K562 (cell line): ENCODE results near the gene REX1BD. TPM values are rescaled to one million over a fixed set of nuclear protein-coding genes. Genes with fewer than 3 reads are reported as not detected.
A peak's percentile ranks its signal among the peaks of the same experiment; 100 is the strongest.

Source experiments
- ATAC-seq: fragments of 200-7000 bp; cut with Tn5 transposase; 3 replicates; pipeline ENCODE4 v1.9.1; 2020; ENCODE audit warnings: moderate library complexity
- BruUV-seq: library from RNA; stranded (reverse); fragments of 400-500 nt; replicated peaks from 2 replicates; lab custom pipeline; 2021; lab: Mats Ljungman, UMichigan
- CTCF ChIA-PET: fragments of 300-600 bp; formaldehyde crosslinking; extraction: SDS; loops from one replicate; lab custom pipeline; 2021; ENCODE audit warnings: low intra/inter-chr PET ratio; lab: Yijun Ruan, JAX
- POLR2A ChIA-PET: fragments of 300-600, 350-650 bp; sonication (Branson Sonifier 250); formaldehyde crosslinking; extraction: SDS; loops from one replicate; lab custom pipeline; 2021; ENCODE audit warnings: antibody characterized with exemption, inconsistent platforms; lab: Yijun Ruan, JAX
- DNase-seq, 4 experiments: peaks; one replicate each; pipeline versions ENCODE4 v3.0.0 to v3.0.0-alpha.2; 2011 to 2018; ENCODE audit warnings: low spot score in 3 of 4, mixed read lengths in 3 of 4; ENCODE audit errors: extremely low read depth in 1 of 4
- FAIRE-seq: peaks from 2 replicates; lab custom pipeline; 2011; peaks lifted over from hg19 to GRCh38; lab: Jason Lieb, UNC
- H2AFZ ChIP-seq: 2 replicates; pipeline ENCODE4 v1.6.0; 2011; ENCODE audit warnings: low read depth, low read length, control low read depth, inconsistent platforms
- H3K27ac ChIP-seq: fragments of 200-600 bp; 3 replicates; pipeline ENCODE4 v1.8.0; 2011; ENCODE audit warnings: low read depth, mild to moderate bottlenecking, control low read depth, inconsistent platforms, low read length, moderate library complexity, mixed read lengths; ENCODE audit errors: extremely low read depth
- H3K27me3 ChIP-seq, 2 experiments: fragments of 300-600 bp in 1 of 2; 2 replicates in 1 of 2; 3 replicates in 1 of 2; pipeline versions ENCODE4 v1.6.0 to v1.8.0; 2011; ENCODE audit warnings: inconsistent platforms in 2 of 2, low read length in 2 of 2, mild to moderate bottlenecking in 1 of 2, mixed read lengths in 1 of 2, moderate library complexity in 1 of 2; ENCODE audit not compliant: control insufficient read depth in 2 of 2, insufficient read depth in 2 of 2
- H3K36me3 ChIP-seq: fragments of 300-600 bp; 3 replicates; pipeline ENCODE4 v1.8.0; 2011; ENCODE audit warnings: mild to moderate bottlenecking, low read length, inconsistent platforms; ENCODE audit not compliant: control insufficient read depth, insufficient read depth
- H3K4me1 ChIP-seq, 2 experiments: fragments of 200-600 bp in 1 of 2; replicated peaks in 1 of 2; 2 replicates in 1 of 2; 3 replicates in 1 of 2; pipeline versions ENCODE4 v1.5.1 to v1.8.0; 2011; ENCODE audit warnings: inconsistent platforms in 2 of 2, low read length in 2 of 2, mild to moderate bottlenecking in 1 of 2, mixed read lengths in 1 of 2, moderate library complexity in 1 of 2; ENCODE audit not compliant: control insufficient read depth in 2 of 2, insufficient read depth in 2 of 2
- H3K4me2 ChIP-seq: 2 replicates; pipeline ENCODE4 v1.6.1; 2011; ENCODE audit warnings: low read length, control low read depth, inconsistent platforms, mixed read lengths; ENCODE audit not compliant: insufficient read depth
- H3K4me3 ChIP-seq: fragments of 200-600 bp; sonication (generic), shearing (Covaris generic); 2 replicates; pipeline ENCODE4 v1.5.1; 2016; ENCODE audit warnings: control low read depth, inconsistent platforms
- H3K79me2 ChIP-seq: fragments of 200-600 bp; 3 replicates; pipeline ENCODE4 v1.8.0; 2011; ENCODE audit warnings: low read length, inconsistent platforms; ENCODE audit not compliant: control insufficient read depth, insufficient read depth
- H3K9ac ChIP-seq, 2 experiments: 2 replicates each; pipeline versions ENCODE4 v1.6.0 to v1.6.1; 2011; ENCODE audit warnings: low read depth in 2 of 2, low read length in 2 of 2, control low read depth in 1 of 2, inconsistent platforms in 1 of 2, mild to moderate bottlenecking in 1 of 2, mixed read lengths in 1 of 2; ENCODE audit not compliant: insufficient read depth in 1 of 2
- H3K9me1 ChIP-seq: one replicate; pipeline ENCODE4 v1.6.0; 2011; ENCODE audit warnings: inconsistent platforms, mild to moderate bottlenecking, low read length, moderate library complexity; ENCODE audit not compliant: control insufficient read depth, insufficient read depth
- H3K9me3 ChIP-seq: replicated peaks from 2 replicates; pipeline ENCODE4 v1.5.1; 2011; ENCODE audit warnings: low read depth, low read length, inconsistent platforms; ENCODE audit not compliant: control insufficient read depth, insufficient read depth
- H4K20me1 ChIP-seq: replicated peaks from 2 replicates; pipeline ENCODE4 v1.6.1; 2011; ENCODE audit warnings: low read length, inconsistent platforms, mixed read lengths; ENCODE audit not compliant: control insufficient read depth, insufficient read depth
- ASH1L ChIP-seq: fragments of 450-650 bp; IDR thresholded peaks from 2 replicates; pipeline ENCODE4 v1.6.1; 2018; ENCODE audit warnings: borderline replicate concordance, mild to moderate bottlenecking, low read depth; ENCODE audit not compliant: partially characterized antibody
- CHD2 ChIP-seq: IDR thresholded peaks from 2 replicates; pipeline ENCODE4 v1.6.1; 2011; ENCODE audit warnings: low read depth, low read length
- CHD4 ChIP-seq: fragments of 200-600 bp; sonication (generic); IDR thresholded peaks from 3 replicates; pipeline ENCODE4 v1.6.1; 2012; ENCODE audit warnings: low read depth, mild to moderate bottlenecking, mixed read lengths, low read length, inconsistent platforms; ENCODE audit not compliant: insufficient read depth, insufficient replicate concordance, poor library complexity, severe bottlenecking
- ESRRA ChIP-seq: fragments of 450-650 bp; IDR thresholded peaks from 2 replicates; pipeline ENCODE4 v1.6.1; 2014; ENCODE audit warnings: low read depth, mild to moderate bottlenecking, moderate library complexity, borderline replicate concordance
- FOXJ3 ChIP-seq: sonication (generic); formaldehyde crosslinking; IDR thresholded peaks from 2 replicates; pipeline ENCODE4 v1.4.0; 2020; ENCODE audit warnings: mild to moderate bottlenecking, missing genetic modification reagents
- HIVEP1 ChIP-seq: fragments of 250-450 bp; sonication (Bioruptor Pico); IDR thresholded peaks from 2 replicates; pipeline ENCODE4 v1.4.0; 2020; ENCODE audit warnings: mild to moderate bottlenecking
- JUN ChIP-seq, 2 experiments: sonication (generic) in 1 of 2; formaldehyde crosslinking in 1 of 2; IDR thresholded peaks; 2 replicates each; pipeline versions ENCODE4 v1.6.1 to v1.8.0; 2012 to 2022; ENCODE audit warnings: borderline replicate concordance in 2 of 2, mild to moderate bottlenecking in 2 of 2, improper control_type of control experiment in 1 of 2, low read depth in 1 of 2, low read length in 1 of 2, missing genetic modification reagents in 1 of 2
- KDM1A ChIP-seq, 2 experiments: fragments of 450-650 bp; IDR thresholded peaks; 2 replicates each; pipeline ENCODE4 v1.6.1; 2016; ENCODE audit warnings: mild to moderate bottlenecking in 2 of 2
- MCM2 ChIP-seq: fragments of 450-650 bp; IDR thresholded peaks from 2 replicates; pipeline ENCODE4 v1.6.1; 2017; ENCODE audit warnings: low read depth, mild to moderate bottlenecking
- MCM3 ChIP-seq: fragments of 450-650 bp; IDR thresholded peaks from 2 replicates; pipeline ENCODE4 v1.6.1; 2016
- PHF8 ChIP-seq: fragments of 200-600 bp; sonication (generic); IDR thresholded peaks from 2 replicates; pipeline ENCODE4 v1.6.1; 2012; ENCODE audit warnings: mixed run types, mild to moderate bottlenecking, inconsistent platforms, low read length, moderate library complexity, borderline replicate concordance
- RBBP5 ChIP-seq: fragments of 200-600 bp; sonication (generic); IDR thresholded peaks from 2 replicates; pipeline ENCODE4 v1.6.1; 2012; ENCODE audit warnings: borderline replicate concordance, mild to moderate bottlenecking, low read length, control low read depth, inconsistent platforms; ENCODE audit not compliant: insufficient read depth, poor library complexity, severe bottlenecking
- STAT5A ChIP-seq: IDR thresholded peaks from 2 replicates; pipeline ENCODE4 v1.6.1; 2012; ENCODE audit warnings: low read length, inconsistent platforms, borderline replicate concordance
- TGIF2 ChIP-seq: sonication (generic); formaldehyde crosslinking; IDR thresholded peaks from 2 replicates; pipeline ENCODE4 v1.8.1; 2022; ENCODE audit warnings: mild to moderate bottlenecking, missing genetic modification reagents, moderate library complexity
- ZBTB17 ChIP-seq: fragments of 450-650 bp; formaldehyde crosslinking; IDR thresholded peaks from 2 replicates; pipeline ENCODE4 v1.4.0; 2020; ENCODE audit warnings: mild to moderate bottlenecking
- ZFP1 ChIP-seq: fragments of 450-650 bp; formaldehyde crosslinking; IDR thresholded peaks from 2 replicates; pipeline ENCODE4 v1.4.0; 2020; ENCODE audit warnings: mild to moderate bottlenecking, mixed read lengths
- ZNF165 ChIP-seq: fragments of 250-450 bp; sonication (Bioruptor Pico); IDR thresholded peaks from 2 replicates; pipeline ENCODE4 v1.4.0; 2020; ENCODE audit warnings: borderline replicate concordance
- ZNF586 ChIP-seq: fragments of 450-650 bp; formaldehyde crosslinking; conservative IDR thresholded peaks from 2 replicates; pipeline ENCODE4 v1.4.0; 2020; ENCODE audit warnings: mild to moderate bottlenecking, moderate library complexity
- ZNF79 ChIP-seq: fragments of 250-450 bp; sonication (Bioruptor Pico); IDR thresholded peaks from 2 replicates; pipeline ENCODE4 v1.4.0; 2020; ENCODE audit warnings: low read depth, mild to moderate bottlenecking, moderate library complexity
- WGBS: fragments of 100-300 bp; shearing (Covaris generic); methylation state at CpG from one replicate; pipeline ENCODE4 v1.1.6; 2016; ENCODE audit warnings: low coverage, mixed read lengths; ENCODE audit not compliant: insufficient coverage; ENCODE audit errors: missing lambda C conversion rate; 5-methylcytosine and 5-hydroxymethylcytosine counted together
- in situ Hi-C: fragments of 300-500 bp; cut with MboI; formaldehyde crosslinking; loops from 4 replicates; pipeline ENCODE4 v1.15.0; 2018; ENCODE audit warnings: inconsistent platforms, mixed read lengths
- intact Hi-C: fragments of 100-400 bp; cut with micrococcal nuclease; formaldehyde crosslinking; loops from 2 replicates; pipeline ENCODE4 v1.14.2; 2022
- polyA plus RNA-seq, 8 experiments: library from polyadenylated mRNA; depleted of rRNA in 4 of 8; stranded (reverse) in 5 of 8; unstranded in 3 of 8; fragments of >200 nt; fragmentation: Nextera tagmentation in 2 of 8; fragmentation: Illumina TruSeq in 1 of 8; extraction: Ambion mirVana in 2 of 8; extraction: Trizol in 1 of 8; gene quantifications; 2 replicates each; pipeline versions ENCODE4 v1.2.1 to v1.2.3, GENCODE V29; 2011 to 2014; ENCODE audit warnings: inconsistent platforms in 1 of 8, missing spikeins in 1 of 8
- total RNA-seq, 7 experiments: library from RNA; depleted of rRNA in 6 of 7; stranded (reverse); fragments of >200 nt in 6 of 7; fragmentation: Illumina TruSeq in 2 of 7; extraction: Trizol in 2 of 7; gene quantifications; 2 replicates each; pipeline versions ENCODE4 v1.2.1 to v1.2.3, GENCODE V29; 2011 to 2021; ENCODE audit warnings: low replicate concordance in 1 of 7

REX1BD gene
- total and polyA plus RNA-seq, 9 of the 15 experiments (the other 6 are each of a cell fraction or from before 2014, with no cell fraction given): 1.9 to 136 (median 13.8) TPM

- TF ChIP-seq CHD4 (no peak), ZNF79 (CRISPR knock-in tag) (no peak), ZBTB17 (CRISPR knock-in tag) (0 out of 2 replicates have a peak, but pooled peaks have one; percentile 22), ESRRA (peak; percentile 44), KDM1A (IDR thresholded peaks at IDR 0.05) (peak in 1 of 2 experiments; percentile 61; a peak in 2 of 4 replicates), TGIF2 (CRISPR knock-in tag) (no peak), ZFP1 (no peak)
Measured at GRCh38 chr19:18541992-18542940, 46.3 kb upstream of the REX1BD start (continued).

GRCh38 chr19:18542941-18543813, 45.4 kb upstream of the REX1BD start, which contains the start of gene FKBP8:
Gene FKBP8, minus strand, starts transcription at chr19:18543573. Its CDS starts 1,603 bp downstream, at chr19:18541970.
- peak; percentile 97 for ATAC-seq
- BruUV-seq: no TSS peak
- CTCF ChIA-PET: interaction anchor here (0.6 kb wide), 1 partner anchor 395 kb away, joined by 9 read pairs; no protein-coding TSS in a partner anchor
- Histone ChIP-seq H3K27ac (peak within 1 kb of the TSS; percentile 88), H3K9me1 (no peaks in the 10 kb centered on the region), H3K9me3 (no peaks in the 10 kb centered on the region), H3K36me3 (peaks cover 34% of the 10 kb centered on the region), H3K4me1 (peaks cover 18 to 38% of the 10 kb centered on the region in 2 experiments), H2AFZ (peak within 1 kb of the TSS; percentile 73), H4K20me1 (peaks cover 3% of the 10 kb centered on the region; the same call in 1 of the 2 replicates), H3K79me2 (peaks cover 21% of the 10 kb centered on the region), H3K9ac (peak within 1 kb of the TSS; percentile 76 to 97), H3K4me2 (peak within 1 kb of the TSS; percentile 91), H3K4me3 (peak within 1 kb of the TSS; percentile 68), H3K27me3 (no peaks in the 10 kb centered on the region)
- in situ Hi-C loops: no loop called here
- peak; percentile 94 to 97 (median 96) for DNase-seq
- POLR2A ChIA-PET: interaction anchor here (0.6 to 2.7 kb wide), 16 partner anchors 7 to 74 kb away, joined by 3 to 12 read pairs (median 4); partner anchors contain the start of genes ELL, KXD1 and UBA52
- intact Hi-C loops: loop anchor here (5.0 kb wide), 1 partner anchor 134 kb away; no protein-coding TSS in a partner anchor
- WGBS: 2% methylated on average over 29 of the region's 86 CpGs
- FAIRE-seq: peak; percentile 69
- no peak for TF ChIP-seq FOXJ3 (CRISPR knock-in tag)
- TF ChIP-seq PHF8: peak; percentile 50; the same call in 1 of the 2 replicates
- no peak for TF ChIP-seq MCM2
- TF ChIP-seq HIVEP1 (CRISPR knock-in tag): no peak
- TF ChIP-seq ASH1L: peak; percentile 69
- no peak for TF ChIP-seq JUN (IDR thresholded peaks at IDR 0.05; ENCODE audit: borderline replicate concordance, low read depth, low read length)
- TF ChIP-seq JUN (CRISPR knock-in tag; IDR thresholded peaks at IDR 0.05; ENCODE audit: borderline replicate concordance): no peak
- no peak for TF ChIP-seq ZNF165
- no peak for TF ChIP-seq MCM3
- TF ChIP-seq STAT5A: no peak
- peak; percentile 6 for TF ChIP-seq RBBP5
- TF ChIP-seq ZNF586 (CRISPR knock-in tag): no peak
- peak; percentile 81 for TF ChIP-seq CHD2
